Stimulated activated naive CD8-positive, alpha-beta T cell treated with anti-CD3 and anti-CD28 coated beads, Interleukin-15, Interleukin-2, amounts not matched to agents 100 U/mL and 50 U/mL, for 24 hours (primary cell): ENCODE data around the gene ECD.
A peak's percentile ranks its signal among the peaks of the same experiment; 100 is the strongest.

Experiments used
- ATAC-seq: fragments of 150-1000 bp; cut with Tn5 transposase; one replicate; pipeline ENCODE4 v1.10.0; 2021
- DNase-seq: peaks from one replicate; pipeline ENCODE4 v3.0.0; 2021

ECD gene

DNA sequence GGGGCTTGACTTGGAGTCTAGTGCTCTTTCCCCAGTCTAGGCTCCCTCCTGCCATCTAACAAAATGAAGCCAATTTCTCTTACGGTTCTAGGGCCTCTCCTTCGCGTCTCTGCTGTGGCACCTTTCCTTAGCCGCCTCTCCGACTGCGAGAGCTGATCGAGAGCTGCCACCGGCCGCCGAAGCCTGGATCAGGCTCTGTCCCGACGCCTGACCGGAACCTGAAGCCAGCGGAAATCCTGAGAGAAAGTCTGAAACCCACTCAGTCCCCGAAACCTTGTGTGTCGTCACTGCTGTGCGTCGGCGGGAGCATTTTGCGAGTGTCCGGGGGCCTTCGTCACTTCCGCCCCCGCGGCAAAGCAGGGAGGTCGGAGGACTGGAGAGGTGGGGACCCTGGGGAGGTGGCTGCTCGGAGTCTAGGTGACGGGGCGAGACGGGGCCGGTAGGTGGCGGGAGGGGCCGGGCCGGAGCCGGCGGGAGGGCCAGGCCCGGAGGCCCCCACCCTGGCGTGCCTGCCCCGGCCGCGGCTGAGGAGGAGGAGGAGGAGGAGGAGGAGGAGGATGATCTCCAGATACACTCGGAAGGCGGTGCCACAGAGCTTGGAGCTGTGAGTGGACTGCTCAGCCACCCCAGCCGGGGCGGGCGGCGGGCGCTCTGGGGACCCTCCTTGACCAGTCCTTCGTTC is at the start of gene ECD, which contains the start of gene FAM149B1:
ECD (minus strand) TSS at position 226 of the 682 bp plus-strand sequence. CDS start 4,071 bp downstream, outside the sequence.
FAM149B1 (plus strand) TSS at position 337 of the 682 bp plus-strand sequence; CDS start at position 558, 221 bp downstream.
- DNase-seq (peak; percentile 94), ATAC-seq (peak; percentile 98)

DNA sequence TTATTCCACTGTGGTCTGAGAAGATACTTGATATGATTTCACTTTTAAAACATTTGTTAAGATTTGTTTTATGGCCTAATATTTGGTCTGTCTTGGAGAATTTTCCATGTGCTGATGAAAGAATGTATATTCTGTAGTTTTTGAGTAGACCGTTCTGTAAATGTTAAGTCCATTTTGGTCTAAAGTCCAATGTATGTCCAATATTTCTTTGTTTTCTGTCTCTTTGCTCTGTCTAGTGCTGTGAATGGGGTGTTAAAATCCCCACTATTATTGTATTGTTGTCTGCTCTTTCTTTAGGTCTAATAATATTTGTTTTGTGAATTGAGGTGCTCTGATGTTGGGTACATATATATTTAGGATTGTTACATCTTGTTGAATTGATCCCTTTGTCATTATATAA is 47.9 kb upstream of the ECD start:
- ATAC-seq = no peak
- DNase-seq = no peak

DNA sequence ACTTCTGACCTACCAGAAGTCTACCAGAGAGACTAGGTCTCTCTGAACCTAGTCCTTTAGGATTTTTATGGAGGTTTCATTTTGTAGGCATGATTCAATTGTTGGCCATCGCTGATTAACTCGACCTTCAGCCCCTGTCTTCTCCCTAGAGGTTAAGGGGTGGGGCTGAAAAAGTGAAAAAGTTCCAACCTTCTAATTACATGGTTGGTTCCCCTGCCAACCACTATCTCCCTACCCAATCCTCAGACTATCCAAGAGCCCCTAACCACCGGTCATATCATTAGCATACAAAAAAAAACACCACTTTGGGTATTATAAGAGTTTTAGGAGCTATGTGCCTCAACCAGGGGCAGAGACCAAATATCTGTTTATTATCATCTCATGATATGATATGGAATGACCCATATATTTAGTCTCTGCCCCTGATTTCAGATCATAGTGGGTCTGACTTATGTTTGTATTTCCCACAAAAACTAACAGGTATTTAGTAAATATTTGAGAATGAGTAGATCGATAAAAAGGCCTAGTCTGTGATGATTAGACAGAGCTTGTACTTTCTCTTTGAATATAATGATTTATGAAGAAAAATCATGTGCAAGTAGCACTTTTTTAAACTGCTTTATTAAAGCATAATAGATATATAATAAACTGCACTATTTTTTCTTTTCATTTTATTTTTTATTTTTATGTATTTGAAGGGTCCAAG is 43.5 kb upstream of the ECD start:
- no peak for DNase-seq
- ATAC-seq = peak; percentile 23

DNA sequence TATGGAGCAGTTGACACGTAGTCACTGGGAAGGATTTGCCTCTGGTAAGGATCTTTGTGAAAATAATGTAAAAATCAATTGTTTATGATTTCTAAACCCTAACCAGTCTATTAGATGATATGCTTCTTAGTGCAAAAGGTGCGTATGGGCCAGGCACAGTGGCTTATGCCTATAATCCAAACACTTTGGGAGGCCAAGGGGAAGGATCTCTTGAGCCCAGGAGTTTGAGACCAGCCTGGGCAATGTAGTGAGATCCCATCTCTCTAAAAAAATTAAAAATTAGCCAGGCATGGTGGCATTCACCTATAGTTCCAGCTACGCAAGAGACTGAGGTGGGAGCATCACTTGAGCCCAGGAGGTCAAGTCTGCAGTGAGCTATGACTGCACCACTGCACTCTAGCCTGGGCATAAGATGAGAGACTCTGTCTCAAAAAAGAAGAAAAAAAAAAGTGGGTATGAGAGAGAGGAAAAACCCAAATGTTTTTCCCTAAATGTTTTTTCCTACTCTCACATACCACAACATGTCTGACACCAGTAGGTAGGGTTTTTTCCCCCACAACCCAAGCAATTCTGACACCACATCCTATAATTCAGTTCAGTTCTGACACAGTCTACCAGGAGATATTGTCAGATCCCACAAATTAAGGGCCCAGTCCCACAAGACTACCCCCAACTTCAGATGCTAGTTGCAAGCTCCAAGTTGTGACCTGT is 42.7 kb upstream of the ECD start:
- ATAC-seq = peak; percentile 32
- DNase-seq = no peak

DNA sequence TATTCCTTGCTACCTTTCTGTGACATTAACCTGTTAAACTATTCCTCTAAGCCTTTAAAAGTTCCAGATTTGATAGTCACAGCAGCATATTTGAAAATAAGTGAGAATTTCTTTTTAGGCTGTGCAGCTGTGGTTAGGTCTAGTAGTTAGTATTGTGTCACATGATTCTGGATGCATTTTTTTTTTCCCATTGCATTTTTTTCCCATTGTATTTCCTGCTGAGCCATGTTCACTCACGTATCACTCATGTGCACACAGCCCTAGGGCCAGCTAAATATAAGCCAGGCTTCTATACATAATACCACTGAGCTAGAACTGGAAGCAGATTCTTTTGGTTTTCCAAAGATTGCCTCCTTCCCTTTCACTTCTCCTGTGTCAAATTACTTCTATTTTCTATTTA is 41.9 kb upstream of the ECD start:
- DNase-seq (no peak), ATAC-seq (no peak)

DNA sequence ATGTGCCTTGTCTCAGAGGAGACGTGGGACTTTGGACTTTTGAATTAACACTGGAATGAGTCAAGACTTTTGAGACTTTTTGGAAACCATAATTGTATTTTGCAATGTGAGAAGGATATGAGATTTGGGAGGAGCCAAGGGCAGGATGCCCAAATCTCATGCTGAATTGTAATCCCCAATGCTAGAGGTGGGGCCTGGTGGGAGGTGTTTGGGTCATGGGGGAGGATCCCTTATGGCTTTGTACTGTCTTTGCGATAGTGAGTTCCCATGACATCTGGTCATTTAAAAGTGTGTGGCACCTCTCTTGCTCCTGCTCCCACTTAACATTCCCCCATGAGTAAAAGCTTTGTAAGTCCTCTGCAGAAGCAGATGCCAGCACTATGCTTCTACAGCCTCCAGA is 40.1 kb upstream of the ECD start:
- ATAC-seq = no peak

DNA sequence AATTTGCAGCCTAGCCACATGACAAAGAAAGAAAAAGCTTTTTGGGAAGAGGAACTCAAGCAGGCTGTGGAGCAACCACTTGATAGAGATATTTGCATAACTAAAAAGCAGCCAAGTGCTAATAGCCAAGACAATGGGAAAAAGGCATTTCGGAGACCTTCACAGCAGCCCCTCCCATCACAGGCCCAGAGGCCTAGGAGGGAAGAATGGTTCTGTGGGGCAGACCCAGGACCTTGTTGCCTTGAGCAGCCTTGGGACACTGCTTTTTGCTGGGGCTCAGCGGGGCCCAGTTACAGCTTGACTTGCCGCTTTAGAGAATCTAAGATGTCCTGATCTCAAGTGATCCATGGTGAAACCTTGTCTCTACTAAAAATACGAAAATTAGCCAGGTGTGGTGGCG is 38.6 kb upstream of the ECD start:
- DNase-seq (no peak), ATAC-seq (no peak)

More for the DNA sequence above, 40.1 kb upstream of the ECD start:
- DNase-seq = no peak

DNA sequence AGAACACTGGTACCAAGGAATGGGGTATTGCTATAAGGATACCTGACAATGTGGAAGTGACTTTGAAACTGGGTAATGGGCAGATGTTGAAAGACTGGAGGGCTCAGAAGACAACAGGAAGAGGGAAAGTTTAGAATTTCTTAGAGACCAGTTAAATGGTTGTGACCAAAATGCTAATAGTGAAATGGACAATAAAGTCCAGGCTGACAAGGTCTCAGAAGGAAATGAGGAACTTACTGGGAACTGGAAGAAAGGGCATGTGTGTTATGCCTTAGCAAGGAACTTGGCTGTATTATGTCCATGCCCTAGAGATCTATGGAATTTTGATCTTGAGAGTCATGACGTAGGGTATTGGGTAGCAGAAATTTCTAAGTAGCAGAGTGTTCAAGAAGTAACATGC is 38.1 kb upstream of the ECD start:
- DNase-seq = no peak
- no peak for ATAC-seq

DNA sequence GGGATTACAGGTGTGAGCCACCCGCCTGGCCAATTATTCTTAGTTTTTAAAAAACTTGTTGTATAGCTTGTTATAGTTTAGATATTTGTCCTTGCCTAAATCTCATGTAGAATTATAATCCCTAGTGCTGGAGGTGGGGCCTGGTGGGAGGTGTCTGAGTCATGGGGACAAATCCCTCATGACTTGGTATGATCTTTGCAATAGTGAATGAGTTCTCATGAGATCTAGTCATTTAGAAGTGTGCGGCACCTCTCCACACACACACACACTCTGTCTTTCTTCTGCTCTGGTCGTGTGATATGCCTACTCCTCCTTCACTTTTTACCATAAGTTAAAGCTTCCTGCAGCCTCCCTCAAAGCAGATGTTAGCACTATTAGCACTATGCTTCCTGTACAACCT is 37.3 kb upstream of the ECD start:
- no peak for DNase-seq
- no peak for ATAC-seq

DNA sequence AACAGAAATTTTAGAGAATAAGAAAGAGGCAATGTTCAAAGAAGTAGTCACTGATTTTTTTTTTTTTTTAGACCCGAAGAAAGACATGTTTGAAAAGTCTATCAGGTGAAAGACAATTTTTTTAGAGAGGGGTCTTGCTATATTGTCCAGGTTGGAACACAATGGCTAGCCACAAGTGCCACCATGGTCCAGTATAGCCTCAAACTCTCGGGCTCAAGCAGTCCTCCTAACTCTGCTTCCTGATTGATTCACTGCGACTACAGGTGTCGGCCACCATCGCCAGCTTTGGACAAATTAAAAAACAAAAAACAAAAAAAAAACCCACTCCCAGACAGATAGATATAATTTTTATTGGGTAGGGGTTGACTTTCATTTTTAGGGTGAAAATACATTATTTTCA is 22.4 kb upstream of the ECD start:
- DNase-seq (no peak), ATAC-seq (no peak)

DNA sequence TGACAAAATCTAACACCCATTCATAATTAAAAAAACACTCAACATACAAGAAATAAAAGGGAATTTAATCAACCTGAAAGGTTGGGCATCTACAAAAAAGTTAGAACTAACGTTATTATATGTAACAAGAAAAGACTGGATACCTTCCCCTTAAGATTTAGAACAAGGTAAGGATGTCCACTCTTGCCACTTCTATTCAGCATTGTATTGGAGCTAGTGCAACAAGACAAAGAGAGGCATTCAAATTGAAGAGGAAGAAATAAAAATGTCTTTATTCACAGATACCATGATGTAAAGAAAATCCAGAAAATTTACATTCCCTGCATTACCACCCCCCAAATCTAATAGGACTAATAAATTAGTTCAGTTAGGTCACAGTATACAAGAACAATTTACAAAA is 18.5 kb upstream of the ECD start:
- no peak for DNase-seq
- ATAC-seq = no peak

DNA sequence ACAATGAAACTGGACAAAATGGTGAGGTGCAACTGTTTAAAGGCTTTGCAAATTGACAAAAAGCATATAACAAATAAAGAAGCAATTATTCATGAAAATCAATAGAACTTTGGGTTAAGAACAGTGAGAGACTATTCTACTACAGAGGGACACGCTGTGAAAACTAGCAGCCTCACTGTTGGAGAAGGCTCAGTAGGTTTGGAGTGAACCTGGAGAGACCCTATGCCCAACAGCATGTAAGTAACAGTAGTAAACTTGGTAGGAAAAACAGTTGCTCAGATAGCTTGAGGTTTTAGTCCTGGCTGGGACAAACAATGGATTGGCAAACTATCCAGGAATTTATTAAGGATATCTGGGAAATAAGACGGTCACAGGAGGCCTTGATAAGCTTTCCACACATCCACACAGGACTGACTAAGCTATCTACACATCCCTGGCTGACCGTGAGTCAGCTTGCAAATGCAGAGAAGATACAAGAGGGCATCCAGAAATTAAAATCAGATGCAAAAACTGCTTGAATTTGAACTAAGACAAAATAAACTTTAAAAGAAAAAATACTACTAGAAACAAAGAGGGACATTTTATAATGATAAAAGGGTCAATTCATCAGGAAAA is 16.0 kb upstream of the ECD start:
- no peak for DNase-seq
- ATAC-seq = no peak

DNA sequence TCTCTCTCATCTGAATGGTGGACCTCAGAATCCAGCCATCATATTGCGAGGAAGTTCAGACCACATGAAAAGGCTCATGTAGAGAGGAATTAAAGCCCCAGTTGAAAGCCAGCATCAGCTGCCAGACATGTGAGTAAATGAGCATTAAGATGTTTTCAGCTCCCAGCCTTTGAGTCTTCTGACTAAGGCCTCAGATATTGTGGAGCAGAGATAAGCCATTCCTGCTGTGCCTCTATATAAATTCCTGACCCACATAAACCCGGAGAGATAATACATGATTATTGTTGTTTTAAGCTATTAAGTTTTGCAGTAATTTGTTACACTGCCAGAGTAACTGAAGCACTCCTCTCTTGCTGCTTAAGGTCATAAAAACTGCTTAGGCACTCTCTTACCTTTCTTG is 14.8 kb upstream of the ECD start:
- DNase-seq (no peak), ATAC-seq (no peak)

DNA sequence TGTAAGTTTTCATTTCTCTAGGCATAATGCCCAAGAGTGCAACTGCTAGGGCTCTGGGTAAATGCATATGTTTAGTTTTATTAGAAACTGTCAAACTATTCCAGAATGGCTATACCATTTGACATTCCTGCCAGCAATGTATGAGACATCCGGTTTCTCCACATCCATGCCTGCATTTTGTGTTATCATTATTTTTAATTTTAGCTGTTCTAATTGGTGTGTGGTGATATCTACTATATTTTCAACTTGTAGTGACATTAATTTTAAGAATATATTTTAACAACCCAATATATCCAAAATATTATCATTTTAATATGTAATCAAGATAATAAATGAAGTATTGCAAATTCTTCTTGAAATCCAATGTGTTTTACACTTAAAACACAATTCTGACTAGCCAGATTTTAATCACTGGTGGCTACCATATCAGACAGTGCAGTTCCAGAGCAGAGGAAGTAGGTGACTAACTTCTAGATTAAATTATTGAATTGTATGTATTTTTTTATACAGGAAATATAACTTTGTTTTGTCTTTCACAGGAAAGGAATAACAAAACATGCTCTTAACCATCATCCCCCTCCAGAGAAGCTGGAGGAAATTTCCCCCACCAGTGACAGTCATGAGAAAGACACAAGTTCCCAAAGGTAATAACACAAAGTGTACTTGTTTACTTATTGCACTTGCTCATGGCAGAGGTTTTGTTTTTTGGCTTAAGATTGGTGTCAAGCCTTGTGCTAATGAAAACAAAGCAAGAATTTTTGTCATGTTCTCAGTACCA is 6.5 kb upstream of the ECD start:
- DNase-seq (no peak), ATAC-seq (no peak)

DNA sequence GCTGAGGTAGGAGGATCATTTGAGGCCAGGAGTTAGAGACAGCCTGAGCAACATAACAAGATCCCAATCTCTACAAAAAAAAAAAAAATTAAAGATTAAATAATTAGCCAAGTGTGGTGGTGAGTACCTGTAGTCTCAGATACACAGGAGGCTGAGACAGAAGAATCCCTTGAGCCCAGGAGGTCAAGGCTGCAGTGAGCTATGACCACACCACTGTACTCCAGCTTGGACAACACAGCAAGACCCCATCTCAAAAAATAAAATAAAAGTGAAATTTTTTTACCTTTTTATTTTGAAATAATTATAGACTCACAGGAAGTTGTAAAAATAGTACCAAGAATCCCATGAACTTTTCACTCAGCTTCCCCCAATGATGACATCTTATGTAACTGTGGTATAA is 5.1 kb upstream of the ECD start:
- DNase-seq = no peak
- ATAC-seq = no peak

DNA sequence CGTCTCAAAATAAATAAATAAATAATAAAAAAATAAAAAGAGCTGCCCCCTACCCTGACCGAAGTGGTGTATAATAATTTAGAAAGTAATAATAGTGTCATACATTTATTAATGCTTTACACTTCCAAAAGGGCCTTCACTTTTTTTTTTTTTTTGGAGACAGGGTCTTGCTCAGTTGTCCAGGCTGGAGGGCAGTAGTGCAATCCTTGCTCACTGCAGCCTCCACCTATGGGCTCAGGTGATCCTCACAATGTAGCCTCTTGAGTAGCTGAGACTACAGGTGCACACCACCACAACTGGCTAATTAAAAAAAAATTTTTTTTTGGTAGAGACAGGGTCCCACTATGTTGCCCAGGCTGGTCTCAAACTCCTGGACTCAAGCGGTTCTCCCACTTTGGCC is 1.5 kb upstream of the ECD start:
- ATAC-seq (no peak), DNase-seq (no peak)

DNA sequence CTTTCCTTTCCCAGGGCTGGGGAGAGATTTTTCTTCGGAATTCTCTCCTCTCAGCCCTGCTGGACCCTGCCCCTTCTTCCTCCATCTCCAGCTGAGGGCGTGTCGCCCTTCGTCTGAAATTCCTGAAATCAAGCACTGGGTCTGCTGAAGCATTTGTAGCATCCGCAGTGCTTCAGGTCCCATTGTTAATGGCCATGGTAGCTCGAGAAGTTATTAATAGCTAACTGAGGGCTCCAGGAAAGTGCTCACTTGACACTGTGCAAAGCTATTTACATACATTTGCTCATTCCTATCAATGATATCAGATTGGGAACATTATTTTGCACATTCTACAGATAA is 626 bp upstream of the ECD start:
- ATAC-seq (no peak), DNase-seq (no peak)

DNA sequence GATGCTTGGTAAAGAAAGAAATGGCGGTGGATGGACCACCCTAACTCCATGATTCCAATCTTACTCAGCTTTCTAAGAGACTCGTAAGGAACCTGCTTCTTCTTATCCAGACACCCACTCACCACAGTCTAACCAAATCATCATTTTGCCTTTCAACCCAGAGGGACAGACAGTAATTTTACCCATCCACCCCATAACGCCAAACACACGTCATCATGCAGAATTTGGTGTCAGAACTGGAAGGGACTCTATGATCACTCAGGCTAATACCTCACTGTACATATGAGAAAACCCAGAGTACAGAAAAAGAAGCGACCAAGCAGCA is 388 bp downstream of the ECD start:
- peak; percentile 26 for DNase-seq
- no peak for ATAC-seq

DNA sequence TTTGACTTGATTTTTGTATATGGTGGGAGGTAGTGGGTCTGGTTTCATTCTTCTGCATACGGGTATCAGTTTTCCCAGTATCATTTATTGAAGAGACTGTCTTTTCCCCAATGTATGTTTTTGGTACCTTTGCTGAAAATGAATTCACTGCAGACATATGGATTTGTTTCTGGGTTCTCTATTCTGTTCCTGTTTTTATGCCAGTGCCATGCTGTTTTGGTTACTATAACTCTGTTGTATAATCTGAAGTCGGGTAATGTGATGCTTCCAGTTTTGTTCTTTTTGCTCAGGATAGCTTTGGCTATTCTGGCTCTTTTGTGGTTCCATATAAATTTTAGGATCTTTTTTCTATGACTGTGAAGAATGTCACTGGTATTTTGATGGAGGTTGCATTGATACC is 836 bp downstream of the ECD start:
- no peak for DNase-seq
- ATAC-seq = no peak

DNA sequence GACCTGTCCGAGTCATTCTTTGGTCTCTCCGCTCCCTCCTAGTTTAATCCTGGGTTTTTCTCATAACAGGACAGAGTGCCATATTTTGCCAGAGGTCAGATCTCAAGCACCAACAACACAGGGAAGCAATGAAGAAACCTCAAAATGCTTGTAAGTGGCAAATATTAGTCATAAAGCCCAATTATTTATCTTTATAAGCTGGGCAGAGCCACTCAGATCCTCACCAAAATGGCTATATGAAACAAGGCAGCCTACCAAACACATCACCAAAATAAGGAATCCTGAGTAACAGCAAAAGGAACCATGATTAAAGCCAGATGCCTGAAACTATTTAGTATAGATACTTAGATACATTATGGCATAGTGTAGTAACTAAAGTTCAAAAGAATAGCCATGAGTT is 4.7 kb downstream of the ECD start:
- DNase-seq = no peak
- no peak for ATAC-seq

DNA sequence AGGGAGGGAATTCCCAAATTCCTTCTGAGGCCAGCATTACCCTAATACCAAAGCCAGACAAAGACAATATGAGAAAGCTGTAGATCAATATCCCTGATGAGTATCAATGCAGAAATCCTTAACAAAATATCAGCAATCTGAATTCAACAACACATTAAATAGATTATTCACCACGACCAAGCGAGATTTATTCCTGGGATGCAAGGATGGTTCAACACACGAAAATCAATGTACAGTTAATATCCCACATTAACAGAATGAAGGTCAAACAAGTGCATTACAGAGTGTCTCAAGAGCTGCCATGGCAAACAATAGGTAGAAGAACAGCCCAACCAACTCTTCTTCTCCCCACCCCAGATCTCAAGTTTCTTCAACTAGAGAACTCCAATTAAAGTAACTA is 6.1 kb downstream of the ECD start:
- no peak for ATAC-seq
- no peak for DNase-seq

DNA sequence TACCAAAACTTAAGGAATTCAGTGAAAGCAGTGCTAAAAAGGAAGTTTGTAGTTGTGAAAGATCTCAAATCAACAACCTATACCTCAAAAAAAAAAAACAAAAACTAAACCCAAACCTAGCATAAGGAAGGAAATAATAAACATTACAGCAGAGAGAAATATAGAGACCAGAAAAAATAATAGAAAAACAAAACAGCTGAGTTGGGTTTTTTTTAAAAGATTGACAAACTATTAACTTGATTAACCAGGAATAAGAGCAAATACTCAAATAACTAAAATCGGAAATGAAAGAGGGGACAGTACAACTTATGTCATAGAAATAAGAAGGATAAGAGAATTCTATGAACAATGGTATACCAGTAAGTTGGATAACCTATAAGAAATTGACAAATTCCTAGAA is 6.7 kb downstream of the ECD start:
- DNase-seq (no peak), ATAC-seq (no peak)
